Endothelial cell of umbilical vein (primary cell): Measurements from ENCODE around the gene ZSCAN5A.

Experiments used
- EZH2 ChIP-seq: IDR thresholded peaks from 2 replicates; pipeline ENCODE4 v1.6.1; 2012; ENCODE audit warnings: borderline replicate concordance, low read depth, mild to moderate bottlenecking, moderate library complexity, low read length, inconsistent platforms; ENCODE audit not compliant: severe bottlenecking
- FOS ChIP-seq: IDR thresholded peaks from 2 replicates; pipeline ENCODE4 v1.6.1; 2011; ENCODE audit warnings: mild to moderate bottlenecking, low read length, moderate library complexity, borderline replicate concordance; ENCODE audit not compliant: insufficient read depth
- GATA2 ChIP-seq: IDR thresholded peaks from 2 replicates; pipeline ENCODE4 v1.7.0; 2011; ENCODE audit warnings: low read depth, mild to moderate bottlenecking, moderate library complexity, mixed read lengths, low read length; ENCODE audit not compliant: insufficient read length, insufficient read depth
- JUN ChIP-seq: IDR thresholded peaks from 2 replicates; pipeline ENCODE4 v1.6.1; 2011; ENCODE audit warnings: borderline replicate concordance, low read depth; ENCODE audit not compliant: insufficient read length, insufficient read depth
- MAX ChIP-seq: IDR thresholded peaks from 2 replicates; pipeline ENCODE4 v1.6.1; 2011; ENCODE audit not compliant: insufficient read depth, insufficient read length
- POLR2A ChIP-seq: IDR thresholded peaks from 2 replicates; pipeline ENCODE4 v1.6.1; 2012; ENCODE audit warnings: low read depth, mild to moderate bottlenecking, control low read depth, low read length
- POLR2AphosphoS5 ChIP-seq: IDR thresholded peaks from 2 replicates; pipeline ENCODE4 v1.6.1; 2012; ENCODE audit warnings: low read depth, mild to moderate bottlenecking, control low read depth, low read length, moderate library complexity; ENCODE audit not compliant: insufficient read depth
- TF ChIP-seq, protein P1 (sequence below), 2 donors: IDR thresholded peaks; 1 replicate in 1 of 2; 2 replicates in 1 of 2; pipeline ENCODE4 v1.5.1; 2011; ENCODE audit warnings: low read length in 2 of 2, mild to moderate bottlenecking in 2 of 2, moderate library complexity in 2 of 2, control low read depth in 1 of 2, inconsistent platforms in 1 of 2, low read depth in 1 of 2; ENCODE audit not compliant: insufficient read depth in 1 of 2; ENCODE audit errors: extremely low read depth in 1 of 2

- TF ChIP-seq, protein P1, sequence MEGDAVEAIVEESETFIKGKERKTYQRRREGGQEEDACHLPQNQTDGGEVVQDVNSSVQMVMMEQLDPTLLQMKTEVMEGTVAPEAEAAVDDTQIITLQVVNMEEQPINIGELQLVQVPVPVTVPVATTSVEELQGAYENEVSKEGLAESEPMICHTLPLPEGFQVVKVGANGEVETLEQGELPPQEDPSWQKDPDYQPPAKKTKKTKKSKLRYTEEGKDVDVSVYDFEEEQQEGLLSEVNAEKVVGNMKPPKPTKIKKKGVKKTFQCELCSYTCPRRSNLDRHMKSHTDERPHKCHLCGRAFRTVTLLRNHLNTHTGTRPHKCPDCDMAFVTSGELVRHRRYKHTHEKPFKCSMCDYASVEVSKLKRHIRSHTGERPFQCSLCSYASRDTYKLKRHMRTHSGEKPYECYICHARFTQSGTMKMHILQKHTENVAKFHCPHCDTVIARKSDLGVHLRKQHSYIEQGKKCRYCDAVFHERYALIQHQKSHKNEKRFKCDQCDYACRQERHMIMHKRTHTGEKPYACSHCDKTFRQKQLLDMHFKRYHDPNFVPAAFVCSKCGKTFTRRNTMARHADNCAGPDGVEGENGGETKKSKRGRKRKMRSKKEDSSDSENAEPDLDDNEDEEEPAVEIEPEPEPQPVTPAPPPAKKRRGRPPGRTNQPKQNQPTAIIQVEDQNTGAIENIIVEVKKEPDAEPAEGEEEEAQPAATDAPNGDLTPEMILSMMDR (IDR thresholded peaks at IDR 0.05; ENCODE audit: extremely low read depth in 1 of 2, insufficient read depth in 1 of 2, low read depth in 1 of 2, low read length in 2 of 2): peak in 1 of 2 donors; percentile 1
- TF ChIP-seq JUN: no peak
- no peak for TF ChIP-seq EZH2
- TF ChIP-seq POLR2A: no peak
- no peak for TF ChIP-seq MAX
- no peak for TF ChIP-seq POLR2AphosphoS5
- TF ChIP-seq GATA2: no peak
- no peak for TF ChIP-seq FOS
Observed at GRCh38 chr19:56221851-56222250, 92.8 kb downstream of the ZSCAN5A start.
